ENCODE data around the gene MRPL9. TPM values are rescaled to one million over a fixed set of nuclear protein-coding genes. Genes with fewer than 3 reads are reported as not detected.
A peak's percentile ranks its signal among the peaks of the same experiment; 100 is the strongest.

Gene MRPL9
- polyA plus RNA-seq, 3 donors, result 108 to 131 (median 114) TPM

GRCh38 chr1:151720974-151721787 lies 42.1 kb downstream of the MRPL9 start, which contains the start of gene RIIAD1:
Gene RIIAD1, plus strand, starts transcription at chr1:151721522. Its CDS starts 15 bp downstream, at chr1:151721537.
- no peak for DNase-seq (ENCODE audit: extremely low read depth in 1 of 11, low read depth in 9 of 11, low spot score in 4 of 11)

- DNase-seq (ENCODE audit: extremely low read depth in 1 of 11, low read depth in 9 of 11, low spot score in 4 of 11), result no peak
Measured at GRCh38 chr1:151720554-151720953, 42.7 kb downstream of the MRPL9 start.

- no peak for DNase-seq (ENCODE audit: extremely low read depth in 1 of 11, low read depth in 9 of 11, low spot score in 4 of 11)
Measured at GRCh38 chr1:151720125-151720524, 43.2 kb downstream of the MRPL9 start.

- no peak for DNase-seq (ENCODE audit: extremely low read depth in 1 of 11, low read depth in 9 of 11, low spot score in 4 of 11)
Measured at GRCh38 chr1:151718666-151719065, 44.6 kb downstream of the MRPL9 start.

- no peak for DNase-seq (ENCODE audit: extremely low read depth in 1 of 11, low read depth in 9 of 11, low spot score in 4 of 11)
Measured at GRCh38 chr1:151718011-151718431, 45.3 kb downstream of the MRPL9 start.

- DNase-seq (ENCODE audit: extremely low read depth in 1 of 11, low read depth in 9 of 11, low spot score in 4 of 11), result peak in 1 of 11 donors; percentile 41
Measured at GRCh38 chr1:151716771-151717631, 46.3 kb downstream of the MRPL9 start, which contains the start of gene CELF3. Gene CELF3, minus strand, starts transcription at chr1:151716803. Its CDS starts 783 bp downstream, at chr1:151716020.

GRCh38 chr1:151716405-151716762 lies 46.9 kb downstream of the MRPL9 start:
- no peak for DNase-seq (ENCODE audit: extremely low read depth in 1 of 11, low read depth in 9 of 11, low spot score in 4 of 11)

GRCh38 chr1:151715726-151716404 lies 47.4 kb downstream of the MRPL9 start:
- DNase-seq (ENCODE audit: extremely low read depth in 1 of 11, low read depth in 9 of 11, low spot score in 4 of 11), result no peak

GRCh38 chr1:151714820-151715725 lies 48.2 kb downstream of the MRPL9 start:
- DNase-seq (ENCODE audit: extremely low read depth in 1 of 11, low read depth in 9 of 11, low spot score in 4 of 11), result no peak

- no peak for DNase-seq (ENCODE audit: extremely low read depth in 1 of 11, low read depth in 9 of 11, low spot score in 4 of 11)
Measured at GRCh38 chr1:151713874-151714273, 49.4 kb downstream of the MRPL9 start.

GRCh38 chr1:151713044-151713443 lies 50.3 kb downstream of the MRPL9 start:
- peak in 1 of 11 donors; percentile 40 for DNase-seq (ENCODE audit: extremely low read depth in 1 of 11, low read depth in 9 of 11, low spot score in 4 of 11)

- DNase-seq (ENCODE audit: extremely low read depth in 1 of 11, low read depth in 9 of 11, low spot score in 4 of 11), result no peak
Measured at GRCh38 chr1:151711951-151712350, 51.3 kb downstream of the MRPL9 start.

GRCh38 chr1:151711044-151711800 lies 52.1 kb downstream of the MRPL9 start:
- DNase-seq (ENCODE audit: extremely low read depth in 1 of 11, low read depth in 9 of 11, low spot score in 4 of 11), result no peak

- DNase-seq (ENCODE audit: extremely low read depth in 1 of 11, low read depth in 9 of 11, low spot score in 4 of 11), result no peak
Measured at GRCh38 chr1:151710187-151710840, 53.0 kb downstream of the MRPL9 start.
